ENCODE measurements around the gene FAM72C. TPM values are rescaled to one million over a fixed set of nuclear protein-coding genes. Genes with fewer than 3 reads are reported as not detected.
"Not testable (repeated sequence)": the region's sequence is repeated elsewhere in the genome, so short reads cannot be mapped to it uniquely, and the experiment has no call there.

The FAM72C gene
- total RNA-seq, 6 experiments from 2014 or later: 1.7 to 3.6 (median 3.1) TPM

- H3K27ac Mint-ChIP-seq; H3K9me3 Mint-ChIP-seq; H3K4me1 Mint-ChIP-seq (ENCODE audit: low read depth); H3K27me3 Mint-ChIP-seq (ENCODE audit: insufficient read depth); H3K36me3 Mint-ChIP-seq (ENCODE audit: low read depth); H3K4me3 Mint-ChIP-seq: not testable (repeated sequence)
- TF ChIP-seq, protein P1, sequence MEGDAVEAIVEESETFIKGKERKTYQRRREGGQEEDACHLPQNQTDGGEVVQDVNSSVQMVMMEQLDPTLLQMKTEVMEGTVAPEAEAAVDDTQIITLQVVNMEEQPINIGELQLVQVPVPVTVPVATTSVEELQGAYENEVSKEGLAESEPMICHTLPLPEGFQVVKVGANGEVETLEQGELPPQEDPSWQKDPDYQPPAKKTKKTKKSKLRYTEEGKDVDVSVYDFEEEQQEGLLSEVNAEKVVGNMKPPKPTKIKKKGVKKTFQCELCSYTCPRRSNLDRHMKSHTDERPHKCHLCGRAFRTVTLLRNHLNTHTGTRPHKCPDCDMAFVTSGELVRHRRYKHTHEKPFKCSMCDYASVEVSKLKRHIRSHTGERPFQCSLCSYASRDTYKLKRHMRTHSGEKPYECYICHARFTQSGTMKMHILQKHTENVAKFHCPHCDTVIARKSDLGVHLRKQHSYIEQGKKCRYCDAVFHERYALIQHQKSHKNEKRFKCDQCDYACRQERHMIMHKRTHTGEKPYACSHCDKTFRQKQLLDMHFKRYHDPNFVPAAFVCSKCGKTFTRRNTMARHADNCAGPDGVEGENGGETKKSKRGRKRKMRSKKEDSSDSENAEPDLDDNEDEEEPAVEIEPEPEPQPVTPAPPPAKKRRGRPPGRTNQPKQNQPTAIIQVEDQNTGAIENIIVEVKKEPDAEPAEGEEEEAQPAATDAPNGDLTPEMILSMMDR (IDR thresholded peaks at IDR 0.05): peak; percentile 72
- DNase-seq: peak; percentile 55
Observed at GRCh38 chr1:143936457-143937115, 35.2 kb downstream of the FAM72C start.

GRCh38 chr1:143919127-143919526 lies 52.7 kb downstream of the FAM72C start:
- not testable (repeated sequence) for DNase-seq; H3K4me3 Mint-ChIP-seq; H3K9me3 Mint-ChIP-seq; H3K27me3 Mint-ChIP-seq (ENCODE audit: insufficient read depth); H3K4me1 Mint-ChIP-seq (ENCODE audit: low read depth); H3K36me3 Mint-ChIP-seq (ENCODE audit: low read depth); H3K27ac Mint-ChIP-seq

- not testable (repeated sequence) for H3K9me3 Mint-ChIP-seq; H3K36me3 Mint-ChIP-seq (ENCODE audit: low read depth); H3K27me3 Mint-ChIP-seq (ENCODE audit: insufficient read depth); H3K27ac Mint-ChIP-seq; H3K4me3 Mint-ChIP-seq; H3K4me1 Mint-ChIP-seq (ENCODE audit: low read depth)
- DNase-seq: peak; percentile 4
Observed at GRCh38 chr1:143918552-143918951, 53.2 kb downstream of the FAM72C start.

DNA sequence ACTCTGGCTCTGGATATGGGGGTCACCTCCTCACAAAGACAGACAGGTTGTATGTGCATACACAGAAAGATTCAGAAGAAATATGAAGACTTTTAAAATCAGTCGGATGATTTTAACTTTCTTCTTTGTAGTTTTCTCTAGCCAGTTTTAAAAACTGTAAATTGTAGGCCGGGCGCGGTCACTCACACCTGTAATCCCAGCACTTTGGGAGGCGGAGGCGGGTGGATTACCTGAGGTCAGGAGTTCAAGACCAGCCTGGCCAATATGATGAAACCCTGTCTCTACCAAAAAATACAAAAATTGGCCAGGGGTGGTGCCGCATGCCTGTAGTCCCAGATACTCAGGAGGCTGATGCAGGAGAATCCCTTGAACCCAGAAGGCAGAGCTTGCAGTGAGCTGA lies 58.1 kb downstream of the FAM72C start:
- not testable (repeated sequence) for H3K27me3 Mint-ChIP-seq (ENCODE audit: insufficient read depth)

More for the DNA sequence above, 58.1 kb downstream of the FAM72C start:
- not testable (repeated sequence) for H3K36me3 Mint-ChIP-seq (ENCODE audit: low read depth); DNase-seq; H3K9me3 Mint-ChIP-seq; H3K4me3 Mint-ChIP-seq; H3K27ac Mint-ChIP-seq; H3K4me1 Mint-ChIP-seq (ENCODE audit: low read depth)

Data from HFFc6 (cell line).